SK-N-SH (cell line): ENCODE results near the gene SLAIN2.

Experiments
- CTCF ChIP-seq: fragments of 200-600 bp; sonication (generic); IDR thresholded peaks from 2 replicates; pipeline ENCODE4 v1.6.1; 2017; ENCODE audit warnings: antibody characterized with exemption, mild to moderate bottlenecking, moderate library complexity
- RXRA ChIP-seq: IDR thresholded peaks from 2 replicates; pipeline ENCODE4 v1.4.0; 2012; ENCODE audit warnings: low read depth, mild to moderate bottlenecking, borderline replicate concordance
- TAF1 ChIP-seq: IDR thresholded peaks from 2 replicates; pipeline ENCODE4 v1.6.1; 2012; ENCODE audit warnings: low read depth, mild to moderate bottlenecking, low read length, moderate library complexity, borderline replicate concordance
- TF ChIP-seq, protein P1 (sequence below): IDR thresholded peaks from 2 replicates; pipeline ENCODE4 v1.6.1; 2012; ENCODE audit warnings: mild to moderate bottlenecking, low read depth, low read length, moderate library complexity

DNA sequence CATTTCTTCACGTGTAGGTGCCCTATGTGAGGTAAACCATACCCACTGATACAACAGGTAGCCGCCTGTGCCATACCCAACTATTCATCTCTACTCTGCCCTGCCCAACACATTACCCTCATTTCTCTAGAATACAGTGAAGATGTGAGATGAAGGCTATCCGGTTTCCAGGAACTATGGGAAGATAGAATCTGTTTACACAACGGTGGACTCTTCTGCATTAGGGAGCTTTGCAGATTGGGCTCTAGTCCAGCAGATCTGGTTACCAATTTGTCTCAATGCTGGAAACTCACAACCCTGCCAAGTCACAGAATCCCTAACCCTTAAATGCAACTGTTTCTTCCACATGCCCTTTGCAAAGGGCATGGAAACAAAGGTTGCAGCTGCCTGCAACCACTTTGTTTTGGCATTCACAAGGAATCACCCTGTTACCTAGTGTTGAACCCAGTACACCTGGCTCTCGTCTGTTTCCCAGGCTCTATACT, 6.4 kb upstream of the SLAIN2 start:
- TF ChIP-seq TAF1: no peak
- TF ChIP-seq CTCF: no peak
- no peak for TF ChIP-seq RXRA
- TF ChIP-seq, protein P1, sequence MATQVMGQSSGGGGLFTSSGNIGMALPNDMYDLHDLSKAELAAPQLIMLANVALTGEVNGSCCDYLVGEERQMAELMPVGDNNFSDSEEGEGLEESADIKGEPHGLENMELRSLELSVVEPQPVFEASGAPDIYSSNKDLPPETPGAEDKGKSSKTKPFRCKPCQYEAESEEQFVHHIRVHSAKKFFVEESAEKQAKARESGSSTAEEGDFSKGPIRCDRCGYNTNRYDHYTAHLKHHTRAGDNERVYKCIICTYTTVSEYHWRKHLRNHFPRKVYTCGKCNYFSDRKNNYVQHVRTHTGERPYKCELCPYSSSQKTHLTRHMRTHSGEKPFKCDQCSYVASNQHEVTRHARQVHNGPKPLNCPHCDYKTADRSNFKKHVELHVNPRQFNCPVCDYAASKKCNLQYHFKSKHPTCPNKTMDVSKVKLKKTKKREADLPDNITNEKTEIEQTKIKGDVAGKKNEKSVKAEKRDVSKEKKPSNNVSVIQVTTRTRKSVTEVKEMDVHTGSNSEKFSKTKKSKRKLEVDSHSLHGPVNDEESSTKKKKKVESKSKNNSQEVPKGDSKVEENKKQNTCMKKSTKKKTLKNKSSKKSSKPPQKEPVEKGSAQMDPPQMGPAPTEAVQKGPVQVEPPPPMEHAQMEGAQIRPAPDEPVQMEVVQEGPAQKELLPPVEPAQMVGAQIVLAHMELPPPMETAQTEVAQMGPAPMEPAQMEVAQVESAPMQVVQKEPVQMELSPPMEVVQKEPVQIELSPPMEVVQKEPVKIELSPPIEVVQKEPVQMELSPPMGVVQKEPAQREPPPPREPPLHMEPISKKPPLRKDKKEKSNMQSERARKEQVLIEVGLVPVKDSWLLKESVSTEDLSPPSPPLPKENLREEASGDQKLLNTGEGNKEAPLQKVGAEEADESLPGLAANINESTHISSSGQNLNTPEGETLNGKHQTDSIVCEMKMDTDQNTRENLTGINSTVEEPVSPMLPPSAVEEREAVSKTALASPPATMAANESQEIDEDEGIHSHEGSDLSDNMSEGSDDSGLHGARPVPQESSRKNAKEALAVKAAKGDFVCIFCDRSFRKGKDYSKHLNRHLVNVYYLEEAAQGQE: no peak
